SK-MEL-5 (cell line): ENCODE measurements around the gene SHROOM4. TPM values are rescaled to one million over a fixed set of nuclear protein-coding genes. Genes with fewer than 3 reads are reported as not detected.
A peak's percentile ranks its signal among the peaks of the same experiment; 100 is the strongest.

Experiments used
- DNase-seq: peaks from one replicate; pipeline ENCODE4 v3.0.0-alpha.2; 2016; ENCODE audit warnings: low read depth, low spot score
- in situ Hi-C: cut with HindIII; loops from 2 replicates; pipeline ENCODE4 v1.10.0; 2016; ENCODE audit warnings: low sequenced_read_pairs, high pct_unique_total_duplicates, low pct_unique_long_range_greater_than_20kb
- small RNA-seq, 2 experiments: library from RNA; depleted of rRNA; stranded (forward); fragments of <200 nt; gene quantifications; one replicate each; pipeline ENCODE3, GENCODE V24; 2014
- total RNA-seq: library from RNA; depleted of rRNA; stranded (reverse); fragments of >200 nt; shearing (Covaris generic); gene quantifications from 2 replicates; pipeline ENCODE4 v1.2.3, GENCODE V29; 2014; rRNA removed

The SHROOM4 gene
- total RNA-seq, 1 experiment from 2014 or later = 3.0 TPM

DNA sequence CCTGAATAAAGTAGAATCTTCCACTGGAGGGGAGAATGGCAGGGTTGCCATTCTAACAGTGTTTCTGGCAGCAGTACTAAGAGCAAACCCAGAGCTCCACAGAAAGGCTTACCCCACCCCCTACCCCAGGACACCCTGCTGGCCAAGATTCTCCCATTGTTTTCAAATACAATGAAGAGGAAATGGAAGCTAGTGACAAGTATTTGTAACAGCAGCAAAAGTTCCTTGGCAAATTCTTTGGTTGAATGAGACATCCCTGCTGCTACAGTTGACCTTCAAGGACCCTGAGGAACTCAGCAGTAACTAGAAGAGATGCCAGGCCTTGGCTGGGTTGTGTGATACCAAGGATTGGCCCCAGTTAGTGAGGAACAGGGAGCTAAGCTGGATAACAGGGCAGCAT is 219.2 kb downstream of the SHROOM4 start:
- in situ Hi-C loops = no loop called here
- DNase-seq = no peak

DNA sequence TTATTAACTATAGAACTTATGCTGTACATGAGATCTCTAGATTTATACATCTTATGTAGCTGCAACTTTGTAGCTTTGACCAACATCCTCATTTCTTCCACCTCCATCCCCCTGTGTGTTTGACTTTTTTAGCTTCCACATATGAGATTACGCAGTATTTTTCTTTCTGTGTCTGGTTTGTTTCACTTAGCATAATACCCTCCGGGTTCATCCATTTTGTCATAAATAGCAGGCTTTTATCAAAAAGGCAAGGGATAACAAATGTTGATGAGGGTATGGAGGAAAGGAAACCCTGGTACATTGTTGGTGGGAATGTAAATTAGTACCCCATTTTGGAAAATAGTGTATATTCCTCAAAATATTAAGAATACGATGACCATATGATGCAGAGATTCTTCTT is 227.0 kb downstream of the SHROOM4 start:
- in situ Hi-C loops = no loop called here
- no peak for DNase-seq

DNA sequence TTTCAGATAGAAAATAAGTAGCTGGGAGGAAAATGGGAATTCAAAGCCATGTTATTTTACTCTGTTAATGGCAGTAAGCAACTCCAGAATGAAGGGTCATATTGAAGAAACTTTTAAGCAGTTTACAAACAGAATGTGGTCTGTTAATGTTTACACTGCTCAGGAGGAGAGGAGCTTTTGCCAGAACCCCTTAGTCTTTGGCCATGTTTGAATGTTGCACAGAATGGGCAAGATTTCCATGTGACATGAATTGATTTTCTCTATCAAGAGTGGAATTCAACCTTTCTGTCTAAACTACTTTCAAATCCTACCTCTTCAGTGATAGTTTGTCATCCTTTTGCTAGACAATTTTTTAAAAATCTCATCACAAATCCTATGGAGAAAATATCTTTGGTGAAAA is 227.6 kb downstream of the SHROOM4 start:
- in situ Hi-C loops = no loop called here
- no peak for DNase-seq

DNA sequence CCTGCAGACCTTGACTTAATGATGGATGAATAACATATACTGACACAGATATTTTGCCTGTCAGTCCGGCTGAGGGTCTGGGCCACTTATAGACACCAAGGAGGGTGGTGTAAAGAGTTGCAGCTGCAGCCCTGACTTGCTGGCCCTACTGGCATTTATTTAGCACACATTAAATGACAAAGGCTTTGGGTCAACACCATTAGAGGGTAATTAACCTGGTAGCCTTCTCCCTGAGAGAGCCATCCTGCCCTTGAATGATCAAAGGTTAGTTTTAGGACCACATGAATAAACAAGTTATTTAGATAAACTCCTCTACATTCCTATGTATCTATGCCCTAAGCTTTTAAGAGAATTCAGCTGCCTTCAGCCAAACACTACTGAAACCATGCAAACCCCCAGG is 232.6 kb downstream of the SHROOM4 start:
- DNase-seq = no peak
- in situ Hi-C loops = no loop called here

DNA sequence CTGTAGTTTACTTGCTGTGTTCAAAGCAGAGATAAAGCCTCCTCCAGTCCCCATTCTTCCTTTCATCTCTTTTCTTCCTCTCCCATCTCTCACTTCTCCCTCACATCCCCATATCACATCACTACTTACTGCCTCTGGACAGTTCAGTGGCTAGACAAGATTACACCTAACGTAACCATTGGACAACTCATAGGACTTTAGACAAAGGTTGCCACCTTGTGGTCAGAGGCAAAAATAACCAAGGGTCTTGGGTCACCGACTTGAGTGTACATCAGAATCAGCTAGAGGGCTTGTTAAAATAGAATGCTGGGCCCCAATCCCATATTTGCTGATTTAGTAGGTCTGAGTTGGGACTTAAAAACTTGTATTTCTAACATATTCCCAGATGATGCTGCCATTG is 234.0 kb downstream of the SHROOM4 start:
- peak; percentile 80 for DNase-seq
- in situ Hi-C loops = no loop called here

DNA sequence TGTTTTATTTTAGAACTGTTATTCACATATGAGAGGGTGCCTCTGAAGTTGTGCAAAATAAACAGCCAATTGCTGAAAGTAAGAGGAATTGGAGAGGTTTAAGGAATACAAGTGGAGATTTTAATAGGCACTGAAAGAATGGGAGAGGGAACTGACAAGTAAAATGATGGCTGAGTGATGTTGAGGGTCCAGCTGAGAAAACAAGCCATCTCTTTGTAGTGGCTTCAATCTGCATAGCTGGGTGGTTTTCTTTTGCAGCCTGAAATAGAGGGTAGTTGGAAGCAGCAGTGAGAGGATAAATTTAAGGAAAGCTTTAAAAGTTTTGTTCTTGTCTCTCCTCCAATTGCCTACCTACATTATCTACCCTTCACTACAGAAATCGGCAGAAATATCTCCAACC is 236.7 kb downstream of the SHROOM4 start:
- DNase-seq = no peak
- in situ Hi-C loops = no loop called here

DNA sequence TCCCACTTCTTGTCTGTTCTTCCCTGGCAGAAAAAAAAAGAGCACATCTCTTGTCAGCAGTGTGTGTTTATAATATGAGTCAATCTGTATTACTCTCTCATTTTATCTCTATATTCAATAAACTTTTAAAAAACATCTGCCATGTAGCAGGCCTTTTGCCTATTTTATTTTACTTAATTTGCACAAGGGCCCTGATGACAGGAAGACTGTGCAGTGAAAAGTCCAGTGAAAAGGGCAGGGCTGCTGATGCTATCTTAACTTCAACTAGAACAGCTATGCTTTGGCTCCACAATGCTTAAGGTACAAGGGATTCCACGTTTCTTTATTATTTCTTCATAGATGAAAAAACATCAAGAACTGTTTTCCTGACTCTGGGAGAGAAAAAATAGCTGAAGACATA is 246.4 kb downstream of the SHROOM4 start:
- in situ Hi-C loops = no loop called here
- no peak for DNase-seq

DNA sequence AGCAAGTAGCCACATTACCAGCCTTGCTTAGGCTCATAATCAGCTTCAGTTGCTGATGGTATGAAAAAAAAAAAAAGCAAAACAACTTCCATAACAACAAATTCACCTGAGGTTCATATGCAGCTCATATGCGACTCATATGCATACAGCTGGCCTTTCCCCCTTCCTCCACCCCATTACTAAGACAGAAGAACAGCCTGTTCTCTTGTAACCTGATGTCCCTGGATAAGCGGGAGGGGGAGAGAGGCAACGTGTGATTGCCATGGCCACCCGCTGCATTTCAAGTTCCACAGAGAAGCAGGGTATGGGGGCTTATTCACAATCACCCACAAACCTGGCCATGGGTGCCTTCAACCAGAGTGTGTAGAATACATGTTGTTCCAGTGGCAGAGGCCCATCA is 248.3 kb downstream of the SHROOM4 start:
- in situ Hi-C loops = no loop called here
- DNase-seq = no peak

Small RNA genes lying within 50 kb of the gene (small RNA-seq; reads per million reads assigned to genes)
- gene RNU6-935P = 0 reads per million in 2 experiments

Other genes with a start within 250 kb of the SHROOM4 start
- gene BMP15, start 96.5 kb upstream of the SHROOM4 start, total RNA-seq = not detected in 2 replicates